ENCODE measurements around the gene ARL5A. TPM values are rescaled to one million over a fixed set of nuclear protein-coding genes. Genes with fewer than 3 reads are reported as not detected.

ARL5A gene
- total and polyA plus RNA-seq, 2 of the 4 experiments (the other 2 are of a cell fraction) = 22.3 to 45.5 TPM

DNA sequence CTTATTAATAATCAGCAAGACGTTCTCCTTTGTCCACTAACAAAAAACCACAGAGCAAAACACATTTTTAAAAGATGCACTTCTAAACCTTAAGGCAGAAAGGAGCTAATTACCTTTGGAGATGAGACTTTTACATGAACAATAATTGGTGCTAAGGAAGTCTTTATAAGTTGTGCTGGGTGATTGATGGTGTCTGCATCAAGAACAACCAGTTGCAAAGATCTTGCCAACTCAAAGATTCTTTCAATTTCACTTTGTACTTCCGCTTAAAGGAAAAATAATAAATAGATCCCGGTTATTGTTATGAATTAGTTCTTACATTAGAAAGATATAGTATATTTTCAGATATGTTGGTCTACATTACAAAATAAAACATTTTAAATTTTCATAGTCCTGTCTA is 26.9 kb upstream of the ARL5A start:
- intact Hi-C loops (cut with micrococcal nuclease) = no loop called here
- dilution Hi-C loops (cut with HindIII; ENCODE audit: low sequenced_read_pairs, unreplicated experiment) = no loop called here
- Histone ChIP-seq H2AK5ac (ENCODE audit: low read depth, low read length) (no peak overlapping the region), H4K91ac (ENCODE audit: insufficient read depth, low read depth, low read length) (no peak overlapping the region), H2BK5ac (ENCODE audit: low read depth, low read length, poor library complexity, severe bottlenecking) (no peak overlapping the region), H3K4me3 (ENCODE audit: insufficient read depth, low read depth, low read length) (no peak overlapping the region), H4K5ac (ENCODE audit: low read depth, low read length) (no peak overlapping the region), H3K9ac (ENCODE audit: low read depth, low read length) (no peak overlapping the region), H3K18ac (ENCODE audit: low read depth, low read length) (no peak overlapping the region), H3K4me1 (ENCODE audit: control insufficient read depth, insufficient read depth, low read length) (no peaks in the 10 kb centered on the region), H3K14ac (replicated peaks; ENCODE audit: low read depth, low read length) (no peak overlapping the region), H3K4ac (ENCODE audit: low read depth, low read length) (no peak overlapping the region), H2BK120ac (ENCODE audit: low read depth, low read length) (no peak overlapping the region), H2BK20ac (ENCODE audit: low read depth, low read length) (no peak overlapping the region), H3K4me2 (ENCODE audit: low read depth, low read length) (no peak overlapping the region), H3K27ac (ENCODE audit: insufficient read depth, low read length) (no peak overlapping the region), H3K56ac (ENCODE audit: extremely low read depth, insufficient read depth, low read length) (no peak overlapping the region), H3K9me1 (ENCODE audit: insufficient read depth, low read length) (no peaks in the 10 kb centered on the region), H4K8ac (ENCODE audit: low read depth in 2 of 2, low read length in 2 of 2) (no peak overlapping the region), H3K36me3 (ENCODE audit: control insufficient read depth, insufficient read depth, low read length) (no peaks in the 10 kb centered on the region), H3K79me1 (ENCODE audit: low read depth in 1 of 2, low read length in 2 of 2) (no peaks in the 10 kb centered on the region), H3K23ac (ENCODE audit: low read depth, low read length) (no peak overlapping the region), H2AFZ (replicated peaks; ENCODE audit: low read length, poor library complexity) (no peak overlapping the region), H3K9me3 (ENCODE audit: control insufficient read depth, insufficient read depth, low read length) (no peaks in the 10 kb centered on the region), H2BK15ac (ENCODE audit: low read depth, low read length) (no peak overlapping the region), H3K27me3 (ENCODE audit: control insufficient read depth, insufficient read depth, low read length) (no peaks in the 10 kb centered on the region), H4K20me1 (ENCODE audit: insufficient read depth, low read length) (no peaks in the 10 kb centered on the region), H2AK9ac (replicated peaks; ENCODE audit: low read depth, low read length, poor library complexity) (no peak overlapping the region)
- ChIA-PET CTCF (no interaction called here), POLR2A (ENCODE audit: unreplicated experiment) (no interaction called here)
- BruUV-seq (replicated peaks) = no TSS peak
- in situ Hi-C loops (cut with MboI; ENCODE audit: low sequenced_read_pairs) = no loop called here
- TF ChIP-seq CHD1 (IDR thresholded peaks at IDR 0.05; ENCODE audit: low read depth, low read length) = no peak
- TF ChIP-seq, protein P1, sequence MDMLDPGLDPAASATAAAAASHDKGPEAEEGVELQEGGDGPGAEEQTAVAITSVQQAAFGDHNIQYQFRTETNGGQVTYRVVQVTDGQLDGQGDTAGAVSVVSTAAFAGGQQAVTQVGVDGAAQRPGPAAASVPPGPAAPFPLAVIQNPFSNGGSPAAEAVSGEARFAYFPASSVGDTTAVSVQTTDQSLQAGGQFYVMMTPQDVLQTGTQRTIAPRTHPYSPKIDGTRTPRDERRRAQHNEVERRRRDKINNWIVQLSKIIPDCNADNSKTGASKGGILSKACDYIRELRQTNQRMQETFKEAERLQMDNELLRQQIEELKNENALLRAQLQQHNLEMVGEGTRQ (IDR thresholded peaks at IDR 0.05; ENCODE audit: low read depth, low read length) = no peak
- TF ChIP-seq BHLHE40 (IDR thresholded peaks at IDR 0.05; ENCODE audit: low read depth, low read length) = no peak
- TF ChIP-seq RCOR1 (IDR thresholded peaks at IDR 0.05; ENCODE audit: insufficient replicate concordance, low read length) = no peak
- no peak for TF ChIP-seq MAFK (IDR thresholded peaks at IDR 0.05; ENCODE audit: low read depth, low read length)
- no CpG with 5 or more reads among the region's 3 CpGs for WGBS, 2 experiments (ENCODE audit: extremely low coverage in 2 of 2, insufficient read length in 1 of 2)
- ATAC-seq (ENCODE audit: low read depth) (no peak), DNase-seq (no peak)

All from IMR-90 (cell line).